WERI-Rb-1 (cell line): ENCODE results near the gene NTRK3.
"Not testable (repeated sequence)": the region's sequence is repeated elsewhere in the genome, so short reads cannot be mapped to it uniquely, and the experiment has no call there.

Experiments used
- DNase-seq: peaks from one replicate; pipeline ENCODE4 v3.0.0-alpha.2; 2020
- H3K27ac ChIP-seq: fragments of 250-450 bp; sonication (Bioruptor Pico); 2 replicates; pipeline ENCODE4 v1.5.1; 2020; ENCODE audit warnings: mild to moderate bottlenecking, moderate library complexity
- H3K27me3 ChIP-seq: fragments of 250-450 bp; sonication (Bioruptor Pico); 2 replicates; pipeline ENCODE4 v1.5.1; 2021; ENCODE audit warnings: mild to moderate bottlenecking, low read depth, moderate library complexity; ENCODE audit not compliant: insufficient read depth, severe bottlenecking
- H3K36me3 ChIP-seq: fragments of 250-450 bp; sonication (Bioruptor Pico); 2 replicates; pipeline ENCODE4 v1.5.1; 2020; ENCODE audit warnings: mild to moderate bottlenecking, moderate library complexity
- H3K4me3 ChIP-seq: 2 replicates; pipeline ENCODE4 v1.5.1; 2011; ENCODE audit warnings: low read depth, mild to moderate bottlenecking, control low read depth, low read length
- H3K9me3 ChIP-seq: fragments of 250-450 bp; sonication (Bioruptor Pico); 2 replicates; pipeline ENCODE4 v1.5.1; 2021; ENCODE audit warnings: mild to moderate bottlenecking, moderate library complexity; ENCODE audit not compliant: severe bottlenecking
- CTCF ChIP-seq: IDR thresholded peaks from 2 replicates; pipeline ENCODE4 v1.5.1; 2011; ENCODE audit warnings: low read depth, mild to moderate bottlenecking, control low read depth, inconsistent platforms, low read length

Gene NTRK3

GRCh38 chr15:87841426-87841998, 415.0 kb downstream of the NTRK3 start:
- Histone ChIP-seq H3K27me3 (no peaks in the 10 kb centered on the region), H3K27ac (no peak overlapping the region), H3K4me3 (no peak overlapping the region), H3K36me3 (no peaks in the 10 kb centered on the region), H3K9me3 (no peaks in the 10 kb centered on the region)
- TF ChIP-seq CTCF = no peak
- DNase-seq = no peak

- H3K9me3 ChIP-seq, H3K27ac ChIP-seq, H3K4me3 ChIP-seq, H3K27me3 ChIP-seq, DNase-seq, H3K36me3 ChIP-seq: not testable (repeated sequence)
These were observed 420.7 kb downstream of the NTRK3 start for GRCh38 chr15:87835830-87836229.

GRCh38 chr15:87833333-87833732, 423.2 kb downstream of the NTRK3 start:
- H3K4me3 ChIP-seq, H3K36me3 ChIP-seq, H3K27ac ChIP-seq, H3K9me3 ChIP-seq, H3K27me3 ChIP-seq, DNase-seq: not testable (repeated sequence)

- Histone ChIP-seq H3K27ac (no peak overlapping the region), H3K4me3 (no peak overlapping the region), H3K36me3 (no peaks in the 10 kb centered on the region), H3K9me3 (no peaks in the 10 kb centered on the region), H3K27me3 (no peaks in the 10 kb centered on the region)
- DNase-seq = no peak
- no peak for TF ChIP-seq CTCF
These were observed 427.0 kb downstream of the NTRK3 start for GRCh38 chr15:87829332-87830050.

GRCh38 chr15:87828608-87829007, 427.9 kb downstream of the NTRK3 start:
- no peak for TF ChIP-seq CTCF
- Histone ChIP-seq H3K36me3 (no peaks in the 10 kb centered on the region), H3K9me3 (no peaks in the 10 kb centered on the region), H3K27me3 (no peaks in the 10 kb centered on the region), H3K27ac (no peak overlapping the region), H3K4me3 (no peak overlapping the region)
- DNase-seq = no peak

- no peak for TF ChIP-seq CTCF
- DNase-seq = no peak
These were observed 429.4 kb downstream of the NTRK3 start for GRCh38 chr15:87827131-87827530.

More at GRCh38 chr15:87827131-87827530, 429.4 kb downstream of the NTRK3 start:
- Histone ChIP-seq H3K9me3 (no peaks in the 10 kb centered on the region), H3K36me3 (no peaks in the 10 kb centered on the region), H3K27me3 (no peaks in the 10 kb centered on the region), H3K4me3 (no peak overlapping the region), H3K27ac (no peak overlapping the region)
